Measurements from ENCODE around the gene GET4.

- TF ChIP-seq POLR2A (IDR thresholded peaks at IDR 0.05), result no peak
- TF ChIP-seq, protein P1, sequence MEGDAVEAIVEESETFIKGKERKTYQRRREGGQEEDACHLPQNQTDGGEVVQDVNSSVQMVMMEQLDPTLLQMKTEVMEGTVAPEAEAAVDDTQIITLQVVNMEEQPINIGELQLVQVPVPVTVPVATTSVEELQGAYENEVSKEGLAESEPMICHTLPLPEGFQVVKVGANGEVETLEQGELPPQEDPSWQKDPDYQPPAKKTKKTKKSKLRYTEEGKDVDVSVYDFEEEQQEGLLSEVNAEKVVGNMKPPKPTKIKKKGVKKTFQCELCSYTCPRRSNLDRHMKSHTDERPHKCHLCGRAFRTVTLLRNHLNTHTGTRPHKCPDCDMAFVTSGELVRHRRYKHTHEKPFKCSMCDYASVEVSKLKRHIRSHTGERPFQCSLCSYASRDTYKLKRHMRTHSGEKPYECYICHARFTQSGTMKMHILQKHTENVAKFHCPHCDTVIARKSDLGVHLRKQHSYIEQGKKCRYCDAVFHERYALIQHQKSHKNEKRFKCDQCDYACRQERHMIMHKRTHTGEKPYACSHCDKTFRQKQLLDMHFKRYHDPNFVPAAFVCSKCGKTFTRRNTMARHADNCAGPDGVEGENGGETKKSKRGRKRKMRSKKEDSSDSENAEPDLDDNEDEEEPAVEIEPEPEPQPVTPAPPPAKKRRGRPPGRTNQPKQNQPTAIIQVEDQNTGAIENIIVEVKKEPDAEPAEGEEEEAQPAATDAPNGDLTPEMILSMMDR (IDR thresholded peaks at IDR 0.05 in 4 of 5, conservative IDR thresholded peaks at IDR 0.05 in 1 of 5), result no peak
Observed at GRCh38 chr7:888081-889024, 12.0 kb downstream of the GET4 start.
